ENCODE measurements around the gene CLCN5. TPM values are rescaled to one million over a fixed set of nuclear protein-coding genes. Genes with fewer than 3 reads are reported as not detected.

CLCN5 gene
- total and polyA plus RNA-seq, 2 donors = 1.6 to 2.6 TPM

GRCh38 chrX:49884290-49884862 is 38.0 kb upstream of the CLCN5 start:
- DNase-seq (ENCODE audit: low read depth in 6 of 9, low spot score in 9 of 9) = peak in 4 of 9 donors; percentile 15 to 56 (median 34)
- H3K36me3 ChIP-seq (ENCODE audit: control insufficient read depth in 2 of 2, insufficient read depth in 2 of 2, low read length in 1 of 2) = no peaks in the 10 kb centered on the region
- no peaks in the 10 kb centered on the region for H3K9me3 ChIP-seq (ENCODE audit: control insufficient read depth in 2 of 2, insufficient read depth in 1 of 2, low read length in 1 of 2)
- peaks cover 4 to 8% of the 10 kb centered on the region in 2 donors for H3K4me1 ChIP-seq (ENCODE audit: control insufficient read depth in 2 of 2, insufficient read depth in 2 of 2, low read length in 2 of 2)
- no peak overlapping the region for H3K27ac ChIP-seq (ENCODE audit: low read depth in 1 of 2, low read length in 1 of 2)
- WGBS = 50% methylated on average over 7 of the region's 7 CpGs
- no peaks in the 10 kb centered on the region for H3K27me3 ChIP-seq (ENCODE audit: control insufficient read depth in 2 of 2, insufficient read depth in 1 of 2, low read length in 1 of 2)
- no peak overlapping the region for H3K4me3 ChIP-seq (ENCODE audit: low read length in 2 of 2)

GRCh38 chrX:49892542-49892941 is 29.9 kb upstream of the CLCN5 start:
- Histone ChIP-seq H3K4me3 (ENCODE audit: low read length in 2 of 2) (no peak overlapping the region), H3K9me3 (ENCODE audit: control insufficient read depth in 2 of 2, insufficient read depth in 1 of 2, low read length in 1 of 2) (no peaks in the 10 kb centered on the region), H3K4me1 (ENCODE audit: control insufficient read depth in 2 of 2, insufficient read depth in 2 of 2, low read length in 2 of 2) (no peaks in the 10 kb centered on the region), H3K27me3 (ENCODE audit: control insufficient read depth in 2 of 2, insufficient read depth in 1 of 2, low read length in 1 of 2) (no peaks in the 10 kb centered on the region), H3K27ac (ENCODE audit: low read depth in 1 of 2, low read length in 1 of 2) (no peak overlapping the region), H3K36me3 (ENCODE audit: control insufficient read depth in 2 of 2, insufficient read depth in 2 of 2, low read length in 1 of 2) (no peaks in the 10 kb centered on the region)
- WGBS = 89% methylated on average over 4 of the region's 4 CpGs
- DNase-seq (ENCODE audit: low read depth in 6 of 9, low spot score in 9 of 9) = no peak

GRCh38 chrX:49896951-49897350 is 25.4 kb upstream of the CLCN5 start:
- Histone ChIP-seq H3K27me3 (ENCODE audit: control insufficient read depth in 2 of 2, insufficient read depth in 1 of 2, low read length in 1 of 2) (no peaks in the 10 kb centered on the region), H3K36me3 (ENCODE audit: control insufficient read depth in 2 of 2, insufficient read depth in 2 of 2, low read length in 1 of 2) (no peaks in the 10 kb centered on the region), H3K4me1 (ENCODE audit: control insufficient read depth in 2 of 2, insufficient read depth in 2 of 2, low read length in 2 of 2) (no peaks in the 10 kb centered on the region), H3K9me3 (ENCODE audit: control insufficient read depth in 2 of 2, insufficient read depth in 1 of 2, low read length in 1 of 2) (peaks cover 0 to 5% of the 10 kb centered on the region in 2 donors), H3K27ac (ENCODE audit: low read depth in 1 of 2, low read length in 1 of 2) (no peak overlapping the region), H3K4me3 (ENCODE audit: low read length in 2 of 2) (no peak overlapping the region)
- no peak for DNase-seq (ENCODE audit: low read depth in 6 of 9, low spot score in 9 of 9)
- WGBS = 92% methylated on average over 4 of the region's 4 CpGs

- no peaks in the 10 kb centered on the region for H3K36me3 ChIP-seq (ENCODE audit: control insufficient read depth in 2 of 2, insufficient read depth in 2 of 2, low read length in 1 of 2)
- no peak for DNase-seq (ENCODE audit: low read depth in 6 of 9, low spot score in 9 of 9)
- H3K4me1 ChIP-seq (ENCODE audit: control insufficient read depth in 2 of 2, insufficient read depth in 2 of 2, low read length in 2 of 2) = no peaks in the 10 kb centered on the region
- no peaks in the 10 kb centered on the region for H3K27me3 ChIP-seq (ENCODE audit: control insufficient read depth in 2 of 2, insufficient read depth in 1 of 2, low read length in 1 of 2)
- no peak overlapping the region for H3K27ac ChIP-seq (ENCODE audit: low read depth in 1 of 2, low read length in 1 of 2)
- peaks cover 0 to 5% of the 10 kb centered on the region in 2 donors for H3K9me3 ChIP-seq (ENCODE audit: control insufficient read depth in 2 of 2, insufficient read depth in 1 of 2, low read length in 1 of 2)
- no peak overlapping the region for H3K4me3 ChIP-seq (ENCODE audit: low read length in 2 of 2)
Measured at GRCh38 chrX:49901048-49901447, 21.3 kb upstream of the CLCN5 start.

- no peak overlapping the region for H3K4me3 ChIP-seq (ENCODE audit: low read length in 2 of 2)
- no peak overlapping the region for H3K27ac ChIP-seq (ENCODE audit: low read depth in 1 of 2, low read length in 1 of 2)
- H3K9me3 ChIP-seq (ENCODE audit: control insufficient read depth in 2 of 2, insufficient read depth in 1 of 2, low read length in 1 of 2) = no peaks in the 10 kb centered on the region
- H3K4me1 ChIP-seq (ENCODE audit: control insufficient read depth in 2 of 2, insufficient read depth in 2 of 2, low read length in 2 of 2) = no peaks in the 10 kb centered on the region
- peak in 1 of 9 donors; percentile 28 for DNase-seq (ENCODE audit: low read depth in 6 of 9, low spot score in 9 of 9)
- WGBS = 28% methylated on average over 3 of the region's 3 CpGs
- no peaks in the 10 kb centered on the region for H3K36me3 ChIP-seq (ENCODE audit: control insufficient read depth in 2 of 2, insufficient read depth in 2 of 2, low read length in 1 of 2)
- no peaks in the 10 kb centered on the region for H3K27me3 ChIP-seq (ENCODE audit: control insufficient read depth in 2 of 2, insufficient read depth in 1 of 2, low read length in 1 of 2)
Measured at GRCh38 chrX:49910344-49910743, 12.1 kb upstream of the CLCN5 start.

GRCh38 chrX:49912086-49912485 is 10.3 kb upstream of the CLCN5 start:
- Histone ChIP-seq H3K9me3 (ENCODE audit: control insufficient read depth in 2 of 2, insufficient read depth in 1 of 2, low read length in 1 of 2) (no peaks in the 10 kb centered on the region), H3K4me1 (ENCODE audit: control insufficient read depth in 2 of 2, insufficient read depth in 2 of 2, low read length in 2 of 2) (no peaks in the 10 kb centered on the region), H3K36me3 (ENCODE audit: control insufficient read depth in 2 of 2, insufficient read depth in 2 of 2, low read length in 1 of 2) (no peaks in the 10 kb centered on the region), H3K27ac (ENCODE audit: low read depth in 1 of 2, low read length in 1 of 2) (no peak overlapping the region), H3K4me3 (ENCODE audit: low read length in 2 of 2) (no peak overlapping the region), H3K27me3 (ENCODE audit: control insufficient read depth in 2 of 2, insufficient read depth in 1 of 2, low read length in 1 of 2) (no peaks in the 10 kb centered on the region)
- no peak for DNase-seq (ENCODE audit: low read depth in 6 of 9, low spot score in 9 of 9)
- 95% methylated on average over 3 of the region's 3 CpGs for WGBS

GRCh38 chrX:49912861-49913260 is 9.5 kb upstream of the CLCN5 start:
- H3K4me3 ChIP-seq (ENCODE audit: low read length in 2 of 2) = no peak overlapping the region
- H3K4me1 ChIP-seq (ENCODE audit: control insufficient read depth in 2 of 2, insufficient read depth in 2 of 2, low read length in 2 of 2) = no peaks in the 10 kb centered on the region
- H3K27ac ChIP-seq (ENCODE audit: low read depth in 1 of 2, low read length in 1 of 2) = no peak overlapping the region
- H3K27me3 ChIP-seq (ENCODE audit: control insufficient read depth in 2 of 2, insufficient read depth in 1 of 2, low read length in 1 of 2) = no peaks in the 10 kb centered on the region
- 93% methylated on average over 3 of the region's 3 CpGs for WGBS
- H3K36me3 ChIP-seq (ENCODE audit: control insufficient read depth in 2 of 2, insufficient read depth in 2 of 2, low read length in 1 of 2) = no peaks in the 10 kb centered on the region
- no peaks in the 10 kb centered on the region for H3K9me3 ChIP-seq (ENCODE audit: control insufficient read depth in 2 of 2, insufficient read depth in 1 of 2, low read length in 1 of 2)
- DNase-seq (ENCODE audit: low read depth in 6 of 9, low spot score in 9 of 9) = no peak

GRCh38 chrX:49915361-49916222 is 6.8 kb upstream of the CLCN5 start:
- 45% methylated on average over 8 of the region's 8 CpGs for WGBS
- DNase-seq (ENCODE audit: low read depth in 6 of 9, low spot score in 9 of 9) = peak in 6 of 9 donors; percentile 19 to 66 (median 40)
- Histone ChIP-seq H3K27me3 (ENCODE audit: control insufficient read depth in 2 of 2, insufficient read depth in 1 of 2, low read length in 1 of 2) (no peaks in the 10 kb centered on the region), H3K4me3 (ENCODE audit: low read length in 2 of 2) (no peak overlapping the region), H3K9me3 (ENCODE audit: control insufficient read depth in 2 of 2, insufficient read depth in 1 of 2, low read length in 1 of 2) (no peaks in the 10 kb centered on the region), H3K27ac (ENCODE audit: low read depth in 1 of 2, low read length in 1 of 2) (no peak overlapping the region), H3K36me3 (ENCODE audit: control insufficient read depth in 2 of 2, insufficient read depth in 2 of 2, low read length in 1 of 2) (no peaks in the 10 kb centered on the region), H3K4me1 (ENCODE audit: control insufficient read depth in 2 of 2, insufficient read depth in 2 of 2, low read length in 2 of 2) (no peaks in the 10 kb centered on the region)

- no peaks in the 10 kb centered on the region for H3K4me1 ChIP-seq (ENCODE audit: control insufficient read depth in 2 of 2, insufficient read depth in 2 of 2, low read length in 2 of 2)
- H3K27ac ChIP-seq (ENCODE audit: low read depth in 1 of 2, low read length in 1 of 2) = no peak overlapping the region
- no peaks in the 10 kb centered on the region for H3K9me3 ChIP-seq (ENCODE audit: control insufficient read depth in 2 of 2, insufficient read depth in 1 of 2, low read length in 1 of 2)
- no peak overlapping the region for H3K4me3 ChIP-seq (ENCODE audit: low read length in 2 of 2)
- H3K27me3 ChIP-seq (ENCODE audit: control insufficient read depth in 2 of 2, insufficient read depth in 1 of 2, low read length in 1 of 2) = peaks cover 0 to 7% of the 10 kb centered on the region in 2 donors
- no peaks in the 10 kb centered on the region for H3K36me3 ChIP-seq (ENCODE audit: control insufficient read depth in 2 of 2, insufficient read depth in 2 of 2, low read length in 1 of 2)
- 35% methylated on average over 8 of the region's 8 CpGs for WGBS
- peak in 3 of 9 donors; percentile 4 to 45 (median 27) for DNase-seq (ENCODE audit: low read depth in 6 of 9, low spot score in 9 of 9)
Measured at GRCh38 chrX:49919617-49920016, 2.8 kb upstream of the CLCN5 start.
